GM18858 (cell line): ENCODE measurements around the gene PFDN5.

Source experiments
- ATAC-seq: cut with Tn5 transposase; IDR thresholded peaks from one replicate; pipeline ENCODE4 v1.9.1; 2021; ENCODE audit not compliant: unreplicated experiment

The PFDN5 gene

DNA sequence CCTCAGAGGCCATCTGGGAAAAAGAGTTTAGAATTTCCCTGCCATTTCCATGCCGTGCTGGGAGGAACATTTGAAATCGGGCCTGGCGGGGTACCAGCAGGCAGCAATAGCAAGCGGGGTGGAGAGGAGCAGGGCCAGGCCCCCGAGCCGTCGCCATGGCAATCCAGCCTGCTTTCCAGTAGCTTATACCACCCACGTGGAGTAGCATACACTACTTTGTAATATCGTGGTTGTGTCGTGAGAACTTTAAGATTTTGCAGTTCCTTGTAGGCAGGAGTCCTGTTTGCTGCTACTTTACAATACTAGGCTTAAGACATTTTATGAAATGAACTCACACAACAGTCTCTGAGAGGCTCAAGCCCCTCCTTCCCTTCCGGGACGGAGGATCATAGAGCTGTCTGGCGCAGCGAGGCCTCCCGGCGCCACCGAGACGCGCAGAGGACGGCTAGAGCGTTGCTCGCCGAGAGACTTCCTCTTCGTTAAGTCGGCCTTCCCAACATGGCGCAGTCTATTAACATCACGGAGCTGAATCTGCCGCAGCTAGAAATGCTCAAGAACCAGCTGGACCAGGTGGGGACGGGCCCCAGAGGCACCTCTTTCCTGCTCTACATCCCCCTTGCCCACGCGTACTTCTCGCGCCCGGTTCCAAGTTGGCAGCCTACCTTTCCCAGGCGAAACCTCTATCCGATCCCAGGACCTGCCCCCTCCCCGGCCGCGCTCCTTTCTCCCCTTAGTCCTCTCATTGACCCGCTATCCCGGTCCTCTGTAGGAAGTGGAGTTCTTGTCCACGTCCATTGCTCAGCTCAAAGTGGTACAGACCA is at the start of gene PFDN5:
PFDN5 (plus strand) TSS at position 473 of the 821 bp plus-strand sequence; CDS start at position 499, 26 bp downstream.
- ATAC-seq, result peak; percentile 80

DNA sequence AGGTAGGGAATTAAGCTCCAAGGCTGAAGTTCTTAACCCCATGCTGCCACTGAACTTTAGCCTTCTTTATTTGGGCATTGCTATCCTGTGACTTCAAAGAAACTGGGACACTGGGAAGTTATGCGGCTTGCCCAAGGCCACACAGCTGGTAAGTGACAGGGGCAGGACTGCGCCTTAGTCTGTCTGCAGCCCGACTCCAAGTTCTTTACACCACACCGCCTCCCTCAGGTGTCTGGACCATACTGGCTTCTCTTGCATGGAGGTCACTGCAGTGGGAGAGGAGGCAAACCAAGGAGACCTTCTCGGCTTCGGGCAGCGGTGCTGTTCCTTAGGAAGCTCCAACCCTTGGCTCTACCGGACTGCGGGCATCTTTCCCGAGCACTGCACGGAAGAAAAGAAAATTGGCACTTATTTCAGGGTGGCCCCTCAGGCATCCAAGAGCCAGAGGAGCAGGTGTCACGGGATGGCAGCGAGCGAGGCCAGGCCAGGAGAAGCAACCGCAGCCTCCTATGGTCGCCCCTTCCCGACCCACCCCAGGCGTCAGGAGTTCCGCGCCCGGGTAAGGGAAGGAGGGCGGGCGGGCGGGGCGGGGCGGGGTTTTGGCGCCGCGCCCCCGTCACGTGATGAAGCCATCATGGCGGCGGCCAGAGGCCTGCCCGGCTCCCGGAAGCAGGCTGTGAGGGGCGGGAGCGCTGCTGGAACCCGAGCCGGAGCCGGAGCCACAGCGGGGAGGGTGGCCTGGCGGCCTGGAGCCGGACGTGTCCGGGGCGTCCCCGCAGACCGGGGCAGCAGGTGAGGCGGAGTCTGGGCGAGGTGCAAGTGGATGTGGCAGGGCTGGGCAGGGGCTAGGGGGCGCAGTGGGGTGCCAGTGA is 43.6 kb upstream of the PFDN5 start:
- no peak for ATAC-seq

DNA sequence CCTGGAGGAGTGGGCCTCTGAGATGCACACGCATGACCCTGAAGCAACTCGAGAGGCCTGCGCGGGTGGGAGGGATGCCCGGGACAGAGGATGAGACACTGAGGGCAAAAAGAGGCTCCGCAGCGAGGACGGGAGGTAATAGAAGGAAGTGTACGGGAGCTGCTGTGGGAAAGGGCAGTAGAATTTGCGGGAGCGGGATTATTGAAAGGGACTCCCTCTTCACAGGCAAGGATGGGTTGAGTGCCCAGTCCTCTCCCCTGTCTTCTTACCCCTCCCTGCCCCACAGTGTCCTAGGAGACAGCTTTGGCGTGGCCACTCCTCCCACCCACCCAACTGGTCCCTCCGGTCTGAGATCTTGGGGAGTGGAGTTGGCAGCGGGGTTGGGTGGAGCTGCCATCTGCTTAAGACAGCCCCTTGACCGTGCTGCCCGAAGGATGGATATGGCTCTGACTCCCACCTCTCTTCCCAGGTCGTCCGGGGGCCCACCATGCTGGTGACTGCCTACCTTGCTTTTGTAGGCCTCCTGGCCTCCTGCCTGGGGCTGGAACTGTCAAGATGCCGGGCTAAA is 42.9 kb upstream of the PFDN5 start:
- ATAC-seq, result no peak

DNA sequence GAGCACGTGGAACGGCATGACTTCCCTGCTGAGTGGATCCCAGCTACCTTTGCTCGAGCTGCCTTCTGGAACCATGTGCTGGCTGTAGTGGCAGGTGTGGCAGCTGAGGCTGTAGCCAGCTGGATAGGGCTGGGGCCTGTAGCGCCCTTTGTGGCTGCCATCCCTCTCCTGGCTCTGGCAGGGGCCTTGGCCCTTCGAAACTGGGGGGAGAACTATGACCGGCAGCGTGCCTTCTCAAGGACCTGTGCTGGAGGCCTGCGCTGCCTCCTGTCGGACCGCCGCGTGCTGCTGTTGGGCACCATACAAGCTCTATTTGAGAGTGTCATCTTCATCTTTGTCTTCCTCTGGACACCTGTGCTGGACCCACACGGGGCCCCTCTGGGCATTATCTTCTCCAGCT is 42.0 kb upstream of the PFDN5 start:
- no peak for ATAC-seq

- ATAC-seq, result no peak
Observed at GRCh38 chr12:53254816-53255545, 40.4 kb upstream of the PFDN5 start.

DNA sequence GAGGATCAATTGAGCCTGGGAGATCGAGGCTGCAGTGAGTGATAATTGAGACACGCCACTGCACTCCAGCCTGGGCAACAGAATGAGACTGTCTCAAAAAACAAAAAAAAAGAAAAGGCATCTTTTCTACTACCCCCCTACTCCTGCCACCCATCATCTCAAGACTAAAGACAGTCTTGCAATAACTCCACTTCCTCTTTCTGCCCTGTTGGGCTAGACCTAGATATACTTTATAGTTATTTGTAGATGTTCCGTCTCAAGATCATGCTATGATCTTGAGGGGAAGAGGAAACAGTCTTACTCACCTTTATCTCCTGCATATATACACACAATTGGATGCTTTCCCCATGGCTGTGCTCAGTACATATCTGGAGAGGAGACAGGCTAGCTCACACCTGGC is 39.3 kb upstream of the PFDN5 start:
- ATAC-seq, result peak; percentile 46

DNA sequence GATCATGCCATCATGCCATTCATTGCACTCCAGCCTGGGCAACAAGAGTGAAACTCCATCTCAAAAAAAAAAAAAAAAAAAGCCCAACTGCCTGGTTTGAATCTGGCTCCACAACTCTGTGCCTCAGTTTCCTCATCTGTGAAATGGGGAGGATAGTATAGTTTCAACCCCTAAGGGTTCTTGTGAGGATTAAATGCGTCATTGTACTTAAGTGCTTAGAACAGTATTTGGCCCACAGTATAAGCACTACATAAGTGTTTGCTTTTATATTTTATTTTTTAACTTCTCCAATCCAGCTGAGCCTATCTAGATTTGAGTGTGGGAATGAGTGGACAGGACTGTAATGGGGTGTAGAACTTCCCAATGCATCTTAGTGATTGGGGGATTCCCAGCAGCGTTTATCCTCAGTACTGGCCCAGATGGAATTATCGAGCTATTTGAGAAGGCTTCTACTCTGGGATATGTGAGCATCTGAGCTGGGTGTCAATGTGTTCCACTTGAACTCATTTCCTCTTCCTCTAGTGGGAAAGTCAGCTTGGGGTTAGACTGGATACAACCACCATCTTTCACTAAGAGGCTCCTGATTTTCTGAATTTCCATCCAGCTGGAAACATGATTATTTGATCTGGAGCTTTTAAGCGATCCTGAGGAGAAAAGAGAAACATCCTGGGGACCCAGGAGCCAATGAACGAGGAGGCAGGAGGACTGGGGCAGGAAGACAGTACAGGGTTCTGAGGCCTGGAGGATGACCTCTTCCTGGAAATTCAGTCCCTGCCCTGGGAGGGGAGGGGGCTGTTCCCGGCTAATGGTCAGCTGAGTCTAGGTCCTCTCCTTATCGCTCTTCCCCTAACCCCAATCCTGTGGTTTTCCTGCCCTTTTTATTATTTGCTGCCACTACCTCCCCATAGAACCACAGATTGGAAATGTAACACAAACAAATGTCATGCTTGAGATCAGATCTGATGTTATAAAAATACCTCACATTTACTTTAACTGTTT is 36.5 kb upstream of the PFDN5 start:
- no peak for ATAC-seq

DNA sequence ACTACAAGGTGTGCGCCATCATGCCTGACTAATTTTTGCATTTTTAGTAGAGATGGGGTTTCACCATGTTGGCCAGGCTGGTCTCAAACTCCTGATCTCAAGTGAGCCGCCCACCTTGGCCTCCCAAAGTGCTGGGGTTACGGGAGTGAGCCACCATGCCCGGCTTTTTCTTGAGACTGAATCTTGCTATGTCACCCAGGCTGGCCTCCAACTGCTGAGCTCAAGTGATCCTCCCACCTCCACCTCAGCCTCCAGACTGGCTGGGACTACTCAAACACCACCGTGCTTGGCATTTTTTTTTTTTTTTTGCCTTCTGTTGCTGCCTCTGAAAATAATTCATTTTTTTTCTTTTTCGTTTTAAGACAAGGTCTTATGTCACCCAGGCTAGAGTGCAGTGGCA is 35.5 kb upstream of the PFDN5 start:
- ATAC-seq, result no peak

- no peak for ATAC-seq
Observed at GRCh38 chr12:53265783-53266182, 29.6 kb upstream of the PFDN5 start.

DNA sequence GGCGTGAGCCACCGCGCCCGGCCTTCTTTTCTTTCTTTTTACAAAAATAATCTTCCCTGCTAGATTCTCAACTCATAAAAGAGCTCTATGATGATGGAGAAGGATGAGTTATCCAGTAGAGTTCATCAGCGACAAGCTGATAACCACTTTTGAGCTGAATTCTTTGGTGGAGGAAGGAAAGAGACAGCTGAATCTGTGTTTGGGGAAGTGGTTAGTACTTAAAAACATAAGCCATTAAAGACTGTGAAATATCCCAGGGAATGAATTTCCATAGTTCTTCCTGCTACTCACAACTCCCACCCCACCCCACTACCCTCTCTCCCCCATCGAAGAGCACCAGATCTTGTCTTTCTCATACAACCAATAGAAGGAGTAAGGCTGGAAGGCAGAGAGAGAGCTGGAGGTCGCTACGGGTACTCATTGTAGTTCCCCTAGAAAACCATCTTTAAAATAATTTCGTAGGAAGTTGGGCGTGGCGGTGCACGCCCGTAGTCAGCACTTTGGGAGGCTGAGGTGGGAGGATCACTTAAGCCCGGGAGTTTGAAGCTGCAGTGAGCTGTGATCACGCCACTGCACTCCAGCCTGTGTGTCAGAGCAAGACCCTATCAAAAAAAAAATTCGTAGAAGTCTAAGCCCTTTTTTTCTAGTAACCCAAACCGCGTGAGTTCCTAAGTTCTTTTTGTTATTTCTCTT is 27.9 kb upstream of the PFDN5 start:
- no peak for ATAC-seq

- ATAC-seq, result peak; percentile 55
Observed at GRCh38 chr12:53267999-53268629, 27.2 kb upstream of the PFDN5 start, which contains the start of gene ESPL1. ESPL1 (plus strand) TSS chr12:53268299; CDS start chr12:53268767, 468 bp downstream.

DNA sequence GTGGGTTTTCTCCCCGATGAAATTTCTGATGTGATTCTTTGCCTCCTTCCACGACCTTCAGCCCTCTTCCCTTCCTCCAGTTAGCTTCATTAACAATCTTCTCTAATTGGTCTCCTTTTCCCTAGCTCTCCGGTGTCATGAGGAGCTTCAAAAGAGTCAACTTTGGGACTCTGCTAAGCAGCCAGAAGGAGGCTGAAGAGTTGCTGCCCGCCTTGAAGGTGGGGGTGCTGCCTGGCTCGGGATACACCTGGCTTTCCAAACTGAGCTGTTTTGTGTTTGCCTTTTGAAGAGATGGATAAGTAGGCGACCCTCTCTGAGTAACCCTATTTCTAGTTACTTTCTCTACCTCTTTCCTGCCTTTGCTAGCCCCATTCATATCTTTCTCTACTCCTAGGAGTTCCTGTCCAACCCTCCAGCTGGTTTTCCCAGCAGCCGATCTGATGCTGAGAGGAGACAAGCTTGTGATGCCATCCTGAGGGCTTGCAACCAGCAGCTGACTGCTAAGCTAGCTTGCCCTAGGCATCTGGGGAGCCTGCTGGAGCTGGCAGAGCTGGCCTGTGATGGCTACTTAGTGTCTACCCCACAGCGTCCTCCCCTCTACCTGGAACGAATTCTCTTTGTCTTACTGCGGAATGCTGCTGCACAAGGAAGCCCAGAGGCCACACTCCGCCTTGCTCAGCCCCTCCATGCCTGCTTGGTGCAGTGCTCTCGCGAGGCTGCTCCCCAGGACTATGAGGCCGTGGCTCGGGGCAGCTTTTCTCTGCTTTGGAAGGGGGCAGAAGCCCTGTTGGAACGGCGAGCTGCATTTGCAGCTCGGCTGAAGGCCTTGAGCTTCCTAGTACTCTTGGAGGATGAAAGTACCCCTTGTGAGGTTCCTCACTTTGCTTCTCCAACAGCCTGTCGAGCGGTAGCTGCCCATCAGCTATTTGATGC is 26.4 kb upstream of the PFDN5 start:
- no peak for ATAC-seq

DNA sequence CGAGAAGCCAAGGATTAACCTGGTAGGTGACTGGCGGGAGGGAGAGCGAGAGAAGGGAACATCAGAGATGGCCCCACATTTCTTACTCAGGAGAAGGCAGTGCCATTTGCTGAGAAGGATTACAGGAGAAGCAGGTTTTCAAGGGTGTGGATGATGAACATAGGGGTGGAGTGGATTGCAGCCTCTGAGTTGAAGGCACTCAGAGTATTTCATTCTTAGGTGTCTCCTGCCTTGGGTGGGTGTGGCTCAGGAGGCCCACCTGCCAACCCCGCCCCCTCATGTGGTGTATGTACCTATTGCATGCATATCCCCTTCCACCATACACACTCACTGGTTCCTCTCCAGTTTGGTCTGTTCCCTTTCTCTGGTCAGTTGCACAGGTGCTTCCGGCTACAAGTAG is 20.9 kb upstream of the PFDN5 start:
- ATAC-seq, result no peak

DNA sequence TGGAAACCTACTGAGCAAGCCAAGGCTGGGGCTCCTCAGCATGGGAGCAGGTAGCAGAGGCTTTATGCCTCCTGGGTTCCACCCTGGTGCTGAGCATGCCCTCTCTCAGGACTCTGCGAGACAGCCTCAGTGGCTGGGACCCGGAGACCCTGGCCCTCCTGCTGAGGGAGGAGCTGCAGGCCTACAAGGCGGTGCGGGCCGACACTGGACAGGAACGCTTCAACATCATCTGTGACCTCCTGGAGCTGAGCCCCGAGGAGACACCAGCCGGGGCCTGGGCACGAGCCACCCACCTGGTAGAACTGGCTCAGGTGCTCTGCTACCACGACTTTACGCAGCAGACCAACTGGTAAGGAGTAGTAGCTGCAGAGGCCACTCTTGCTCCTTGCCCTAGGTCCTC is 18.8 kb upstream of the PFDN5 start:
- no peak for ATAC-seq

GRCh38 chr12:53277981-53278380 is 17.4 kb upstream of the PFDN5 start:
- no peak for ATAC-seq

- ATAC-seq, result no peak
Observed at GRCh38 chr12:53279283-53279869, 16.0 kb upstream of the PFDN5 start.

DNA sequence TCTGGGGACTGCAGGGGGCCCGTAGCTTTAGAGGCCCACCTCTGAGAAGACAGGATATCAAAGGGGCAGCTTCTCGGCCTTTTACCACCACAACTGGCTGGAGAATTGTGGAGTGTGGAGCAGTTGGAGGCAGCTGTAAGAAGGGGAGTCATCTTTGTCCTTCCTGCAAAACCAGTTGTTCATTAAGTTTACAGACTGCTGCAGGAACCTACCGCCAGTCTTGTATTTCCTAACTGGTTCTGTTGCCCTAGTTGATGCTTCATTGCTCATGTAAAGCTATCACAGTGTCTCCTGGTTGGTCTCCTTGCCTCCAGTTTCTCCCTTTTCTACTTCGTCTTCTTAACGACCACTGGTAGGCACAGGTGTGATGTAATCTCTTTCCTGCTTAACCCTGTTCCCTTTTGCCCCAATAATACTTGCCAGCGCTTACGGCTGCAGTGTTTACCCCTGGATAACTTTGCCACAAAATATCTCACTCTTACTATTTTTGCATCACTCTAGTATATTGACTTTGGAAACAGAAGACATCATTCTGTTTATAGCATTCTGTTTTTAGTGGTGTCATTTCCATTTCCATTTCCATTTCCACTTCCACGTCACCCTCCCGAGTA is 15.3 kb upstream of the PFDN5 start:
- no peak for ATAC-seq
